HUES6 (cell line): ENCODE data around the gene KCMF1.

Experiments
- H3K27ac ChIP-seq: 2 replicates; pipeline ENCODE4 v1.7.0; 2013; ENCODE audit warnings: low read depth, mild to moderate bottlenecking, low read length, inconsistent platforms
- H3K27me3 ChIP-seq: 2 replicates; pipeline ENCODE4 v1.6.1; 2013; ENCODE audit warnings: low read length; ENCODE audit not compliant: control insufficient read depth, insufficient read depth
- H3K36me3 ChIP-seq: 2 replicates; pipeline ENCODE4 v1.6.1; 2013; ENCODE audit warnings: low read length; ENCODE audit not compliant: control insufficient read depth, insufficient read depth
- H3K4me1 ChIP-seq: 2 replicates; pipeline ENCODE4 v1.6.1; 2013; ENCODE audit warnings: low read length; ENCODE audit not compliant: control insufficient read depth, insufficient read depth
- H3K4me3 ChIP-seq: 2 replicates; pipeline ENCODE4 v1.5.1; 2013; ENCODE audit warnings: low read depth, low read length
- H3K9ac ChIP-seq: one replicate; pipeline ENCODE4 v1.6.1; 2013; ENCODE audit warnings: mild to moderate bottlenecking, low read length
- H3K9me3 ChIP-seq: 2 replicates; pipeline ENCODE4 v1.6.1; 2013; ENCODE audit warnings: low read depth, low read length; ENCODE audit not compliant: control insufficient read depth, insufficient read depth

Gene KCMF1

DNA sequence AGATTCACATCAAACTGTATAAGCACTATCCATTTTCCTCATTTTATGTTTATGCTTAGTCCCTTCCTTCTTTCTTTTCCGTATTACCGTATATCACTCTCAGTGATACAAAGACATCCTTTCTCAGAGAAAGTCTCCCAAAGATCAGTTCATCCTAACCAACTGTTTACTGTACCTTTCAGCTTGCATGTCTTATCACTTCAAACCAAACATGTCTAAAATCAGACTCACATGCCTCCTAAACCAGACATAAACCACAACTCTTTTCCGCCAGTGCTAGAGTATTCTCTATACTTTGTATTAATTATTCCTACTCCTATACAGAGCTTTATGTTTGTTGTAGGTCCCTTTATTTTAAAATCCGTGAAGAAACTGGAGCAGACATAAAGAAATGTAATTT is 41.5 kb downstream of the KCMF1 start:
- no peak overlapping the region for H3K4me3 ChIP-seq
- no peaks in the 10 kb centered on the region for H3K27me3 ChIP-seq
- H3K27ac ChIP-seq: no peak overlapping the region
- peaks cover 11% of the 10 kb centered on the region for H3K36me3 ChIP-seq
- H3K9me3 ChIP-seq: peaks cover 1% of the 10 kb centered on the region; the same call in 1 of the 2 replicates
- peaks cover 23% of the 10 kb centered on the region for H3K4me1 ChIP-seq
- H3K9ac ChIP-seq: no peak overlapping the region

DNA sequence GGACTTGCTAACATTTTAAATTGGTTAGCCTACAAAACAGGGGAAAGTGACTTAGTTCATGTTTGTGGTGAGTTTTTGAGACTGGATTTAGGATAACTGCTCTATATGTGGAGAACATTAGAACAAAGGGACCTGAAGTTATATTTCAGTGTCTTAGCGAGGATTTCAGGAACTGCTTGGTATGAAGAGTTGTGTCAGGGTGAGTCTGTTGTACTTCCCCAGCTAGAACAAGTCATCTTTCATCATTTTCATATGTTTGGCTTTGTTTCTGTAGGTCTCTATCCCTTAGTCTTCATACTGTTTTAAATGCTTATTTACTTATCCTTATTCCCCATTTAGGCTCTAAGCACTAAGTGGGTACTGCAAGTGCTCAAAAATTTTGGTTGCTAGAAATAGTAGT is 41.9 kb downstream of the KCMF1 start:
- no peak overlapping the region for H3K4me3 ChIP-seq
- no peak overlapping the region for H3K9ac ChIP-seq
- no peaks in the 10 kb centered on the region for H3K9me3 ChIP-seq
- no peaks in the 10 kb centered on the region for H3K27me3 ChIP-seq
- peaks cover 23% of the 10 kb centered on the region for H3K4me1 ChIP-seq
- H3K36me3 ChIP-seq: peaks cover 7% of the 10 kb centered on the region
- no peak overlapping the region for H3K27ac ChIP-seq

DNA sequence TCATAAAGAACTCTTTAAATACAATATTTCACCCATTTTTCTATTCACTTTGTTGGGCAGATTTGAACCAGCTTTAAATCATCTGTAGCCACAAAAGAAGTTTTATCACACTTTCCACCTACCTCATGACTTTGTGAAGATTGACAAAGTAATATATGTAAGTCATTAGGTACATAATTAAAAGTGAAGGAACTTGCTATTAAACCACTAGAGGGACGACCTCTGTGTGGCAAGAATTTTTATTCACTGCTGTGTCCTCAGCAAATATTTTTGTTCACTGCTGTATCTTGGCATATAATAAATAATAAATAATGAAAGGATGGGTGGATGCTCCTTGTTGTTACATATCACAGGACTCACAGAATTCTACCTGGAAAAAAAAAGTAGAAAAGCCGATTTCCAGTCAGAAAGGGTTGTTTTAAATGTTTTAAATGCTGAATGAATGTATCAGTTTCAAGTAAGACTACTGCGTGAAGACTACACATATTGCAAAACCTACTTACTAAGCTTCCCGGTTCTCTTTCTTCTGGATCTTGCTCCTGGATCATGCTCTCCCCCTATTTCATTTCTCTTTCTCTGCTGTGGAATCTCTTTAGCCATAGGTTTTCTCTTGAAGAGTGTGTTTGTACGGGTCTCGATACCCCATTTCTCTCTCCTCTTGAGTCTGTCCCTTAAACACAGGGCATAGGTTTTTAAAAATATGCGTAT is 44.8 kb downstream of the KCMF1 start:
- no peak overlapping the region for H3K27ac ChIP-seq
- H3K4me3 ChIP-seq: no peak overlapping the region
- H3K36me3 ChIP-seq: 0 out of 2 replicates have a peak, but pooled peaks cover 2% of the 10 kb centered on the region
- no peaks in the 10 kb centered on the region for H3K9me3 ChIP-seq
- H3K9ac ChIP-seq: no peak overlapping the region
- no peaks in the 10 kb centered on the region for H3K27me3 ChIP-seq
- peaks cover 13% of the 10 kb centered on the region for H3K4me1 ChIP-seq

DNA sequence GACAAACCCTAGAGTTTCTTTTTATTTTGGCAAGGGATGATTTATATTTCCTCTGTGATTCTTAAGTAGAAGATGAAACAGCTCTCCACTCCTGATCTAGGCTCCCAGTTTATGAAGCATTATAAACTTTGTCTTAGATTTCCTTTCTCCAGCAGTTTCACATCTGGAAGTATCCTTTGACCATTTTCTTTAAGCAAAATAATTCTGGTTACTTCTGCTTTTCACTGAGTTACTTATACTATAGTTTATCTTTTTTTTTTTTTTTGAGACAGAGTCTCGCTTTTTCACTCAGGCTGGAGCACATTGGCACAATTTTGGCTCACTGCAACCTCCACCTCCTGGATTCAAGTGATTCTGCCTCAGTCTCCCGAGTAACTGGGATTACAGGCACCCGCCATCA is 45.5 kb downstream of the KCMF1 start:
- Histone ChIP-seq H3K9ac (no peak overlapping the region), H3K4me3 (no peak overlapping the region), H3K4me1 (peaks cover 9% of the 10 kb centered on the region), H3K27me3 (no peaks in the 10 kb centered on the region), H3K36me3 (0 out of 2 replicates have a peak, but pooled peaks cover 2% of the 10 kb centered on the region), H3K27ac (no peak overlapping the region), H3K9me3 (no peaks in the 10 kb centered on the region)

DNA sequence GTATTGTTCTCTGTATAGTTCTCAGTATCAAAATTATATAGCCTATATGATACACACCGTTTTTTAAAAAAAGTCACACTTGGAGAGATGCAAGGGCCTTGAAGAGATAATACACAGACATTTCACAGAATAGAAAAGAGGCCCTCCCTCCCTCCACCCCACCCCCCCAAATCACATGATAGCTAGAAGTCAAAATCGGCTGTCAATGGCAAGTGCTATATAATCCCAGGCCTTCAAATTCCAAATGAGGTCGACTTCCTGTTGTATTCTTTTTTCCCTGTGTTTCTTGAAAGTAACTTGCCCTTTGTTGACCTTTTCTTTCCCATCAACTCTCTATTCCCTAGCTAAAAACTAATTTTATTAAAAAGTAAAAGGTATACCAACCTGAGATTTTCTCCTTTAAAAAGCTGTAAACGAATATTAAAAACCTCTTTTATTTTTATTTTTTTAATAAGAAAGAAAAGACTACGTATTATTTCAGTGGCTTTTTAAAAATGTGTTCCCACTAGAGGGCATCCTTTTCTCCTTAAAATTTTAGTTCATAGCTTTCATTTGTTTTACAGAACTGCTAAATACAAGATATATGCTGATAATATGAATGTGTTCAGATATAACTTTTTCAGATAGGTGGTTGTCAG is 46.6 kb downstream of the KCMF1 start:
- H3K36me3 ChIP-seq: 0 out of 2 replicates have a peak, but pooled peaks cover 2% of the 10 kb centered on the region
- no peaks in the 10 kb centered on the region for H3K27me3 ChIP-seq
- H3K9me3 ChIP-seq: no peaks in the 10 kb centered on the region
- no peak overlapping the region for H3K9ac ChIP-seq
- no peak overlapping the region for H3K27ac ChIP-seq
- peaks cover 3% of the 10 kb centered on the region for H3K4me1 ChIP-seq
- no peak overlapping the region for H3K4me3 ChIP-seq

DNA sequence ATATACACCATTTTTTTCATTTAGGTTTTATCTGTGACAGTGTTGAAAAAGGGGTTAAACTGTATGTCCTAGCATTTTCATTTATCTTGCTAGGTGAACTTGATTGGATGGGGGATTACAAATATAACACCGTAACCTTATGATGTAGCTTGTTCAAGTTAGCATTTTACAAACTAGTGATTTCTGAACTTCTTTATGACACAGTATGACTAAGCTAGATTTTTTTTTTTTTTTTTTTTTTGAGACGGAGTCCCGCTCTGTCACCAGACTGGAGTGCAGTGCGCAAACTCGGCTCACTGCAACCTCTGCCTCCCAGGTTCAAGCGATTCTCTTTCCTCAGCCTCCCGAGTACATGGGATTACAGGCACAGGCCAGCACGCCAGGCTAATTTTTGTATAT is 47.1 kb downstream of the KCMF1 start:
- H3K36me3 ChIP-seq: 0 out of 2 replicates have a peak, but pooled peaks cover 2% of the 10 kb centered on the region
- no peaks in the 10 kb centered on the region for H3K27me3 ChIP-seq
- no peak overlapping the region for H3K9ac ChIP-seq
- H3K4me1 ChIP-seq: no peaks in the 10 kb centered on the region; the same call in 1 of the 2 replicates
- H3K27ac ChIP-seq: no peak overlapping the region
- H3K9me3 ChIP-seq: no peaks in the 10 kb centered on the region
- H3K4me3 ChIP-seq: no peak overlapping the region

DNA sequence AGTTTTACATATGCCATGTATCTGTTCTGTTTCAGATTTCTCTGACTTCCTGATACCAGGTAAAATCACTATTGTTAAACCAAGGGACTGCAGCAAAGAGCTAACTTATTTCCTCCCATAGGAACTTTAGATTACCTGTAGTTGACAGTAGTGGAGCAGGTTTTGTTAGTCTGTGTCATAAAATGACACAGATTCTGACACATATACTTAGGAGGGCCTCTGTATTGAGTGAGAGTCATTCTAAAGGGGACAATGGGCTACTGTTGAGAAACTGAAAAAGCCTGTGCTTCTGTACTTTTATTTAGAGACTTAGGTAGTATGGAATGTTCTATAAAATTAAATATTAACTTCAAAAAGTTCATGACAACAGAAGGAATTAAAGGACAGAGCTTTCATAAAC is 48.2 kb downstream of the KCMF1 start:
- H3K27me3 ChIP-seq: no peaks in the 10 kb centered on the region
- no peak overlapping the region for H3K4me3 ChIP-seq
- no peaks in the 10 kb centered on the region; the same call in 1 of the 2 replicates for H3K4me1 ChIP-seq
- no peaks in the 10 kb centered on the region for H3K9me3 ChIP-seq
- no peak overlapping the region for H3K9ac ChIP-seq
- H3K27ac ChIP-seq: no peak overlapping the region
- H3K36me3 ChIP-seq: peaks cover 5% of the 10 kb centered on the region; the same call in 1 of the 2 replicates

DNA sequence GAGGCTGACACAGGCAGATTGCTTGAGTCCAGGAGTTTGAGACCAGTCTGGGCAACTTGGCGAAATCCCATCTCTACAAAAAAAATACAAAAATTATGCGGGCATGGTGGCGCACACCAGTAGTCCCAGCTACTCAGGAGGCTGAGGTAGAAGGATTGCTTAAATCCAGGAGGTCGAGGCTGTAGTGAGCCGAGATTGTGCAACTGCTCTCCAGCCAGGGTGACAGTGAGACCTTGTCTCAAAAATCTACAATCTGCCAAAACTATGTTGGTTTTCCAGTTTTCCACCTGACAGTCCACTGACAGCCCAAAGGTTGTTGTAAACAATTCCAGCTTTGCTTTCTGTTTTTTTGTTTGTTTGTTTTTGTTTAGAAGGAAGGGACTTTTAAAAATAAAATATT is 51.3 kb downstream of the KCMF1 start:
- no peak overlapping the region for H3K9ac ChIP-seq
- H3K27ac ChIP-seq: no peak overlapping the region
- no peaks in the 10 kb centered on the region for H3K9me3 ChIP-seq
- H3K36me3 ChIP-seq: peaks cover 5% of the 10 kb centered on the region; the same call in 1 of the 2 replicates
- H3K4me3 ChIP-seq: no peak overlapping the region
- H3K4me1 ChIP-seq: no peaks in the 10 kb centered on the region
- H3K27me3 ChIP-seq: no peaks in the 10 kb centered on the region

DNA sequence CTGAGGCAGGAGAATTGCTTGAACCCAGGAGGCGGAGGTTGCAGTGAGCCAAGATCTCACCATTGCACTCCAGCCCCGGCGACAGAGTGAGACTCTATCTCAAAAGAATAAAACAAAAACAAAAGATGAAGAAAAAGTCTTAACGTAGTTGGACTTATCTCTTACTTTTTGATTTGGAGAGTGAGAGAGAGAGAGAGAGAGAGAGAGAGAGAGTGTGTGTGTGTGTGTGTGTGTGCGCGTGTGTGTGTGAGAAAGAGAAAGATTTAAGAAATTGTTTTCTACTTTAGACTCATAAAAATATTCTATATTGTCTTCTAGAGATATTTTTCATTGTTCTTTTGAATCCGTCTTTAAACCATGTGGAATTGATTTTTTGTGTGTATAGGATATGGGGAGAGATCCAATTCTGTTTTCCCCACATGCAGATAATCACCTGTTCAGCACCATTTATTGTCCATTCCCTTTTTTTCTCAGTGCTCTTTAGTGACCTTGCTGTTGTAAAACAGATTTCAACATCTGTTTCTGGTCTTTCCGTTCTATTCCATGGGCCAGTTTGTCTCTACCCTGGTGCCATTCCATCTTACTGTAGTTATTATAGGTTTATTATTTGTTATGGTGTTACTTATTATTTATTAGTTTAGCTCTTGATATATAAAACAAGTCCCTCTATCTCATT is 53.5 kb downstream of the KCMF1 start:
- Histone ChIP-seq H3K9ac (no peak overlapping the region), H3K36me3 (peaks cover 21% of the 10 kb centered on the region), H3K9me3 (no peaks in the 10 kb centered on the region), H3K4me1 (no peaks in the 10 kb centered on the region), H3K4me3 (no peak overlapping the region), H3K27me3 (no peaks in the 10 kb centered on the region), H3K27ac (no peak overlapping the region)

DNA sequence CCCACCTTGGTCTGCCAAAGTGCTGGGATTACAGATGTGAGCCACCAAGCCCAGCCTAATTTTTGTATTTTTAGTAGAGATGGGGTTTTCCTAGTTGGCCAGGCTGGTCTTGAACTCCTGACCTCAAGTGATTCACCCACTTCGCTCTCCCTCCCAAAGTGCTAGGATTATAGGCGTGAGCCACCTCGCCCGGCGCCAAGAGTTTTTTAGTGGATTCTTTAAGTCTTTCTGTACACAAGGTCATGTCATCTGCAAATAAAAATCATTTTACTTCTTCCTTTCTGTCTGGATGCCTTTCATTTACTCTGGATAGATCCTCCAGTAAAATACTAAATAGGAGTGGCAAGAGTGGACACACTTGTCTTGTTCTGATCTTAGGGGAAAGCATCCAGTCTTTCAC is 61.7 kb downstream of the KCMF1 start:
- Histone ChIP-seq H3K27me3 (no peaks in the 10 kb centered on the region), H3K9ac (no peak overlapping the region), H3K27ac (no peak overlapping the region), H3K4me1 (no peaks in the 10 kb centered on the region), H3K4me3 (no peak overlapping the region), H3K9me3 (no peaks in the 10 kb centered on the region), H3K36me3 (peaks cover 73% of the 10 kb centered on the region)

DNA sequence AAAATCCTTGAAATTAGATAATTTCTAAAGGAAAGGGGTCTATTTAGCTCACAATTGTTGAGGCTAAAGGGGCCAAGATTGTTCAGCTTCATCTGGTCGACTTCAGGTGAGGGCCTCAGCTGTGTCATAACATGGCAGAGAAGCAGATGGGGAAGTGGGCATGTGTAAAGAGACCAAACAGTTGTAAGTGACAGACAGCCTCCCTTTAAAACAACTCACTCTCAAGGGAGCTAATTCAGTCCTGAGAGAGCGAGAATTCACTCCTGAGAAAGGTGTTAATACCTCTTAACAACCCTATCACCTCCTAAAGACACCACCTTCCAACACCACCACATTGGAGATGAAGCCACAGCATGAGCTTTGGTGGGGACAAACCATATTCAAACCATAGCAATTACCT is 62.4 kb downstream of the KCMF1 start:
- no peak overlapping the region for H3K9ac ChIP-seq
- no peak overlapping the region for H3K4me3 ChIP-seq
- no peak overlapping the region for H3K27ac ChIP-seq
- no peaks in the 10 kb centered on the region for H3K4me1 ChIP-seq
- no peaks in the 10 kb centered on the region for H3K27me3 ChIP-seq
- peaks cover 74% of the 10 kb centered on the region for H3K36me3 ChIP-seq
- no peaks in the 10 kb centered on the region for H3K9me3 ChIP-seq
